GM13976 (cell line): ENCODE results near the gene SLC22A12.

ENCODE experiments used
- DNase-seq: peaks from one replicate; pipeline ENCODE4 v3.0.0; 2012; ENCODE audit warnings: low spot score
- in situ Hi-C: fragments of 300-500 bp; cut with MboI; formaldehyde crosslinking; loops from one replicate; pipeline ENCODE4 v1.12.0; 2022; ENCODE audit warnings: low sequenced_read_pairs, mixed read lengths, inconsistent platforms; ENCODE audit not compliant: unreplicated experiment
- TF ChIP-seq, protein P1 (sequence below): IDR thresholded peaks from 2 replicates; pipeline ENCODE4 v1.5.1; 2012; ENCODE audit warnings: borderline replicate concordance, mild to moderate bottlenecking; ENCODE audit not compliant: insufficient read depth; ENCODE audit errors: extremely low read depth, missing control alignments, control extremely low read depth

The SLC22A12 gene

DNA sequence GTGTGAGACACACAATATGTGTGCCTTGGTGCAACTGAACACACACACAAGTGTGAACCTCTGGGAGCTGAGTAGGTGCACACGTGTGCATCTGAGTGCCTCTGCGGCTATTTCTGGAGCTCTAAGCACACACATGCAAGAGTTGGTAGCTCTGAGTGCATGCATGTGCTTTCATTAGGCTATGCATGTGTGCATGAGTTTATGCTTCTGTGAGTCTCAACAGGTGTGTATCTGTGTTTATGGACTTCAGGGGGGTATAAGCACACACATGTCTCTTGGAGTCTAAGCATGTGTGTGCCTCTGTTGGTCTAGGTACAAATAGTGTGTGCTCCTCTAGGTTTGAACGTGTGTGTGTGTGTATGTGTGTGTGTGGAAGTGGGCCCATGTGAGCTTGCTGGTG is 25.8 kb downstream of the SLC22A12 start:
- TF ChIP-seq, protein P1, sequence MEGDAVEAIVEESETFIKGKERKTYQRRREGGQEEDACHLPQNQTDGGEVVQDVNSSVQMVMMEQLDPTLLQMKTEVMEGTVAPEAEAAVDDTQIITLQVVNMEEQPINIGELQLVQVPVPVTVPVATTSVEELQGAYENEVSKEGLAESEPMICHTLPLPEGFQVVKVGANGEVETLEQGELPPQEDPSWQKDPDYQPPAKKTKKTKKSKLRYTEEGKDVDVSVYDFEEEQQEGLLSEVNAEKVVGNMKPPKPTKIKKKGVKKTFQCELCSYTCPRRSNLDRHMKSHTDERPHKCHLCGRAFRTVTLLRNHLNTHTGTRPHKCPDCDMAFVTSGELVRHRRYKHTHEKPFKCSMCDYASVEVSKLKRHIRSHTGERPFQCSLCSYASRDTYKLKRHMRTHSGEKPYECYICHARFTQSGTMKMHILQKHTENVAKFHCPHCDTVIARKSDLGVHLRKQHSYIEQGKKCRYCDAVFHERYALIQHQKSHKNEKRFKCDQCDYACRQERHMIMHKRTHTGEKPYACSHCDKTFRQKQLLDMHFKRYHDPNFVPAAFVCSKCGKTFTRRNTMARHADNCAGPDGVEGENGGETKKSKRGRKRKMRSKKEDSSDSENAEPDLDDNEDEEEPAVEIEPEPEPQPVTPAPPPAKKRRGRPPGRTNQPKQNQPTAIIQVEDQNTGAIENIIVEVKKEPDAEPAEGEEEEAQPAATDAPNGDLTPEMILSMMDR, result no peak
- in situ Hi-C loops, result no loop called here

DNA sequence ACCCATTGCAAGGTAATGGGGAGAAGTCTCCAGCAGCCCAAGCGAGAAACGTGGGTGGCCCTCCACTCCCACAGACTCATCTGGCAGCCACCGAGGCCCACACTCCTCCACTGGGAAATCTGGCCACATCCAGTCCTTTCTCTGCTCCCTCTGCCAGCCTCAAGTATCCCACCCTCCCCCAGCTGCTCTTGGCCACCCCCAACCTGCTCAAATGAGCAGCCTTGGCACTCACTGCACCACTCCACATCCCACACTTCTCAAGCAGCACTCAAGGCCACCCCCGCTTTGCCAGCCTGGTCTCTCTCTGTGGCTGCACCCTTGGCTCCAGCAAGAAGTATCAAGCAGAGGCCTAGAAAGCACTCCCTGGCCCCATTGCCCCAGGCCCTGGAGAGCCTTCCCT is 28.2 kb downstream of the SLC22A12 start:
- TF ChIP-seq, protein P1, result no peak
- DNase-seq, result no peak
- in situ Hi-C loops, result no loop called here

More for the DNA sequence above, 25.8 kb downstream of the SLC22A12 start:
- no peak for DNase-seq

GRCh38 chr11:64619811-64620380 is 28.9 kb downstream of the SLC22A12 start:
- TF ChIP-seq, protein P1, result no peak
- DNase-seq, result no peak
- in situ Hi-C loops, result loop anchor here (10.0 kb wide), 1 partner anchor 55 kb away; no protein-coding TSS in a partner anchor

DNA sequence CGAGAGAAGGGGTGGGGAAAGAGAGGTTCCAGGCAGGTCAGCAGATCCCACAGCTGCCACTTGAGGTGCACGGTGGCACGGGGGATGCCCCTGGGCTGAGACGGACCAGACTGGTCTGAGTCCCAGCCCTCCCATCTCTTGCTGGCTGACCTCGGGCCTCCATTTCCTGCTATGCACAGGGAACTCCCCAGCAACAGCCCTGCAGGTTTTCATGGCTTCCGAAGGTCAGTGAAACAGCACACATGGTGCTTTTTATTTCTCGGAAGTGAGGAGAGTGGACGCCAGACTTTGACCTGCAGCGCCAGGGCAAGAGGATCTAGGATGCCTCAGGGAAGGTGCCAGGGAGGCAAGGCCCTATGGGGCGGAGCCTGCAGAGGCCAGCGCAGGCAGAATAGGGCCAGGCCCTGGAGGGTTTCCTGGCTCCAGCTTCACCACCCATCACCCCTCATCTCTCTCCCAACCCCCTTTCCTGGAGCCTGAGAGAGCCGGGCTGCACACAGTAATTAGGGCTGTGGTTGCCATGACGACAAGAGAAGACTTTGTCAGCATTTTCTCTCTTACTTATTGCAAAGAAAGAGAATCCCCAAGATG is 29.5 kb downstream of the SLC22A12 start:
- no peak for DNase-seq
- in situ Hi-C loops, result loop anchor here (10.0 kb wide), 1 partner anchor 56 kb away; no protein-coding TSS in a partner anchor
- TF ChIP-seq, protein P1, result no peak

DNA sequence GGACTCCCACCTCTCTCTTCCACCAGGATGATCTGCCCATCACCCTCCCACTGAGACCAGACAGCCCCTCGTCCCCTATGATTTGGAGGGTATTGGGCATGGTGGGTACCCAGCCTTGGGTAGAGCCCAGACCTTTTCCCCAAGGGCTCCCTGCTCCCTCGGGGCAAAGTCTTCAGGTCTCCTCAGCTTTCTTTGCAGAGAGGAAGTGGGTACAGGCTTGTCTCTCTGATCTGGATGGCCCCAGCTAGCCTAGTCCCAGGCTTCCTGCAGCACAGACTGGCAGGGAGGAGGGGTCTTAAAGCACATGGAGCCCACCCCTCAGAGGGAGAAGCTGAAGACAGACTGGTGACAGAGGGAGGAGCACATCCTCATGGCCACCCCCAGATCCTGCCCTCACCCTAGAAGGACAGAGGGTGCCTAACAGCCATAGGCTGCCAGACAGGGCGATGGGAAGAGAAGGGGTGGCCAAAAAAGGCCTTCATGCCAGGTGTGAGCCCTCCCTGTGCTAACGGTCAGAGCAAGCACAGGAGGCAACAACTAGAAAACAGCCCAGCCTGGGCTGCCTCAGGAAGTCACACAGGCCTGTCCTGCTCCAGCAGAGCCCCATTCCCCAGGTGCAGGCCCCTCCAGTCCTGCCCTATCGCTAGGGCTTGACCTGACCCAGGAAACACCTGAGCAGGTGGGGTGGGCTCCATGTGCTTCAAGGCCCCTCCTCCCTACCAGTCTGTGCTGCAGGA is 30.4 kb downstream of the SLC22A12 start:
- no peak for DNase-seq
- in situ Hi-C loops, result loop anchor here (10.0 kb wide), 1 partner anchor 57 kb away; no protein-coding TSS in a partner anchor
- TF ChIP-seq, protein P1, result no peak

GRCh38 chr11:64622681-64623080 is 31.7 kb downstream of the SLC22A12 start:
- in situ Hi-C loops, result loop anchor here (10.0 kb wide), 1 partner anchor 58 kb away; no protein-coding TSS in a partner anchor
- TF ChIP-seq, protein P1, result no peak
- DNase-seq, result no peak
